HL-60 (cell line): ENCODE results near the gene IL17RB.

Experiments used
- DNase-seq, 2 experiments: peaks; one replicate each; pipeline ENCODE4 v3.0.0-alpha.2; 2010 to 2020; ENCODE audit warnings: low read depth in 1 of 2, low spot score in 1 of 2
- H3K27ac ChIP-seq: fragments of 250-450 bp; sonication (Bioruptor Pico); replicated peaks from 2 replicates; pipeline ENCODE4 v1.5.1; 2020; ENCODE audit warnings: mild to moderate bottlenecking, moderate library complexity
- H3K27me3 ChIP-seq: fragments of 250-450 bp; sonication (Bioruptor Pico); 2 replicates; pipeline ENCODE4 v1.5.1; 2021; ENCODE audit warnings: mild to moderate bottlenecking, moderate library complexity; ENCODE audit not compliant: insufficient read depth, poor library complexity, severe bottlenecking
- H3K4me3 ChIP-seq: replicated peaks from 2 replicates; pipeline ENCODE4 v1.5.1; 2011; ENCODE audit warnings: mild to moderate bottlenecking, control low read depth, low read length; ENCODE audit not compliant: insufficient read depth
- CTCF ChIP-seq: IDR thresholded peaks from one replicate; pipeline ENCODE4 v1.5.1; 2011; ENCODE audit warnings: low read length, control low read depth, inconsistent platforms; ENCODE audit not compliant: insufficient read depth
- GABPA ChIP-seq: IDR thresholded peaks from 2 replicates; pipeline ENCODE4 v1.6.1; 2012; ENCODE audit warnings: low read depth
- POLR2AphosphoS5 ChIP-seq: IDR thresholded peaks from 2 replicates; pipeline ENCODE4 v1.6.1; 2012; ENCODE audit warnings: low read depth
- REST ChIP-seq: IDR thresholded peaks from 2 replicates; pipeline ENCODE4 v1.6.1; 2012; ENCODE audit warnings: low read depth; ENCODE audit not compliant: insufficient replicate concordance
- SPI1 ChIP-seq: IDR thresholded peaks from 2 replicates; pipeline ENCODE4 v1.6.1; 2012; ENCODE audit warnings: low read depth, mild to moderate bottlenecking, borderline replicate concordance
- long read RNA-seq: library from polyadenylated mRNA; unstranded; transcript quantifications from one replicate; pipeline ENCODE4 v2.0.0, GENCODE V29; 2020

IL17RB gene
- long read RNA-seq = 0 reads

- peaks cover 26% of the 10 kb centered on the region for H3K27me3 ChIP-seq
- no peak within 1 kb of the TSS for H3K27ac ChIP-seq
- TF ChIP-seq POLR2AphosphoS5 (no peak), SPI1 (no peak), CTCF (no peak)
- DNase-seq = peak in 1 of 2 experiments; percentile 10
- peak within 1 kb of the TSS; percentile 43 for H3K4me3 ChIP-seq
Observed at GRCh38 chr3:53846134-53846850, at the start of gene IL17RB, which contains the start of gene CHDH. IL17RB (plus strand) TSS chr3:53846568; CDS start chr3:53846589, 21 bp downstream. CHDH (minus strand) TSS chr3:53846419; CDS start chr3:53824008, 22,411 bp downstream.

DNA sequence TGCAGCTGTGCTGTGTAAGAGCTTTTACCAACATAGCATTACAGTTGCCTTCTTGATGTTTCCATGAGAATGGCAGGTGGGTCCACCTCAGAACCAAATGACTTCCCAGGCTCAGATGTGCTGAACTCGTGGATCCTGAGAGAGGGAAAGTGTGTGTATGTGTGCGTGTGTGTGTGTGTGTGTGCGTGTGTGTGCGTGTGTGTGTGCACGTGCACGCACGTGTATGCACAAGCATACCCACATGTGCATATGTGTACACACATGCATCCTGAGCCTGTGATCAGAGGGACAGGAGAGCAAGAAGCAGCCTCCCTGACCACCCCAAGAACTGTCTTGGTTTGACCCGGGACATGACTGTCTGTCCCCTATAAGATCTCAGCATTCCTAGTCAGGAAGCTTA lies 48.2 kb upstream of the IL17RB start:
- TF ChIP-seq POLR2AphosphoS5 (no peak), GABPA (no peak), REST (no peak), CTCF (no peak), SPI1 (no peak)
- no peak overlapping the region for H3K4me3 ChIP-seq
- no peak for DNase-seq
- peaks cover 11% of the 10 kb centered on the region for H3K27me3 ChIP-seq
- no peak overlapping the region for H3K27ac ChIP-seq

DNA sequence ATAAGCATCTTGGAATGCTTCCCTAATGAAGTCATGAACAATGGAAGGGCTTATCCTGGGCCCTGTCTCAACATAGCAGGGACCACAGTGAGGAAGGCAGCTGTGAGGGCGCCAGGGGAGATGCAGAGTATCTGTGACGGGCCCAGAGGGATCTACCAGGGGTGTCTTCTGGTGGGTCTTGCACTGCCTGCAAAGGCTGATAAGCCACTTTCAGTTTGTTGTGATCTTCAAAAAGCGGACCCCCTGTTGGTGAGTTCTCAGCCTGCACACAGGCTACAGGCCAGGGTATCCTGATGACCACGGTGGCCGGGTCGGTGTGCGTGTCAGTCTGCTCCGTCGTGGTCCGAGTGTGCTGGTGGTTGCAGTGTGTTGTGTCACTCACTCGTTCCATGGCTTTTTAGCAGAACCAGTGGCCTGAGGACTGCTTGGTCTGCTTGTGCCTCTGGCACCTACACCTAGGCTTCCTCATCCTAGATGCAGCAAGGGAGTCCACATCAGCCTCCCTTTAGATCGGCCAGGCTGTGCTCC lies 47.0 kb upstream of the IL17RB start:
- no peak overlapping the region for H3K4me3 ChIP-seq
- H3K27ac ChIP-seq = no peak overlapping the region
- DNase-seq = no peak
- peaks cover 11% of the 10 kb centered on the region for H3K27me3 ChIP-seq
- no peak for TF ChIP-seq SPI1
- no peak for TF ChIP-seq REST
- no peak for TF ChIP-seq POLR2AphosphoS5
- TF ChIP-seq CTCF = no peak
- no peak for TF ChIP-seq GABPA
